HEK293 (cell line): ENCODE data around the gene TIGD1.

Experiments
- CTCF ChIA-PET: fragments of 350-600 bp; formaldehyde crosslinking; extraction: SDS; loops from one replicate; lab custom pipeline; 2021; ENCODE audit warnings: antibody characterized with exemption; lab: Yijun Ruan, JAX
- POLR2A ChIA-PET: fragments of 300-600 bp; formaldehyde crosslinking; extraction: SDS; loops from one replicate; lab custom pipeline; 2020; ENCODE audit warnings: antibody characterized with exemption, inconsistent platforms; lab: Yijun Ruan, JAX
- H3K27ac ChIP-seq: fragments of 200-500 bp; sonication (Bioruptor generic); 2 replicates; pipeline ENCODE4 v1.5.1; 2014; ENCODE audit warnings: low read depth, low read length, control low read depth, inconsistent platforms; ENCODE audit errors: extremely low read depth
- H3K36me3 ChIP-seq, 2 experiments: fragments of 200-500 bp in 1 of 2; sonication (Bioruptor generic) in 1 of 2; 1 replicate in 1 of 2; 2 replicates in 1 of 2; pipeline ENCODE4 v1.5.1; 2014 to 2017; ENCODE audit warnings: inconsistent platforms in 2 of 2, low read length in 2 of 2; ENCODE audit not compliant: control insufficient read depth in 2 of 2, insufficient read depth in 1 of 2
- H3K4me1 ChIP-seq: fragments of 200-500 bp; sonication (Bioruptor generic); 2 replicates; pipeline ENCODE4 v1.5.1; 2014; ENCODE audit warnings: mild to moderate bottlenecking, low read length, inconsistent platforms; ENCODE audit not compliant: control insufficient read depth, insufficient read depth
- H3K4me3 ChIP-seq: 2 replicates; pipeline ENCODE4 v1.5.1; 2011; ENCODE audit warnings: low read depth, mild to moderate bottlenecking, control low read depth, low read length, moderate library complexity
- H3K9me3 ChIP-seq: fragments of 200-500 bp; sonication (Bioruptor generic); 2 replicates; pipeline ENCODE4 v1.5.1; 2014; ENCODE audit warnings: low read depth, low read length, inconsistent platforms; ENCODE audit not compliant: control insufficient read depth, insufficient read depth
- BCL11A ChIP-seq: fragments of 450-650 bp; formaldehyde crosslinking; IDR thresholded peaks from 2 replicates; pipeline ENCODE4 v1.5.1; 2016; ENCODE audit warnings: low read depth, missing biosample characterization, missing genetic modification characterization
- ELK4 ChIP-seq: IDR thresholded peaks from 2 replicates; pipeline ENCODE4 v1.6.1; 2011; ENCODE audit warnings: mild to moderate bottlenecking, low read depth, low read length, borderline replicate concordance
- GLI4 ChIP-seq: fragments of 450-650 bp; formaldehyde crosslinking; IDR thresholded peaks from 2 replicates; pipeline ENCODE4 v1.5.1; 2016; ENCODE audit warnings: missing biosample characterization, missing genetic modification characterization
- HOXA7 ChIP-seq: sonication (generic); formaldehyde crosslinking; IDR thresholded peaks from 2 replicates; pipeline ENCODE4 v1.8.1; 2022; ENCODE audit warnings: missing genetic modification reagents, borderline replicate concordance
- INSM2 ChIP-seq: fragments of 450-650 bp; formaldehyde crosslinking; IDR thresholded peaks from 2 replicates; pipeline ENCODE4 v1.5.1; 2016; ENCODE audit warnings: missing biosample characterization, missing genetic modification characterization
- KLF1 ChIP-seq: fragments of 450-650 bp; formaldehyde crosslinking; IDR thresholded peaks from 2 replicates; pipeline ENCODE4 v1.5.1; 2016; ENCODE audit warnings: missing biosample characterization, missing genetic modification characterization
- PRDM6 ChIP-seq: fragments of 450-650 bp; formaldehyde crosslinking; IDR thresholded peaks from 2 replicates; pipeline ENCODE4 v1.5.1; 2017; ENCODE audit warnings: missing biosample characterization, missing genetic modification characterization
- SCRT1 ChIP-seq: fragments of 450-650 bp; formaldehyde crosslinking; IDR thresholded peaks from 2 replicates; pipeline ENCODE4 v1.5.1; 2016; ENCODE audit warnings: missing biosample characterization, missing genetic modification characterization, borderline replicate concordance
- SCRT2 ChIP-seq: fragments of 450-650 bp; formaldehyde crosslinking; IDR thresholded peaks from 2 replicates; pipeline ENCODE4 v1.5.1; 2016; ENCODE audit warnings: missing biosample characterization, missing genetic modification characterization
- SP3 ChIP-seq: fragments of 450-650 bp; formaldehyde crosslinking; IDR thresholded peaks from 2 replicates; pipeline ENCODE4 v1.5.1; 2016; ENCODE audit warnings: missing biosample characterization, missing genetic modification characterization
- ZBTB6 ChIP-seq: fragments of 450-650 bp; formaldehyde crosslinking; IDR thresholded peaks from 2 replicates; pipeline ENCODE4 v1.5.1; 2017; ENCODE audit warnings: missing biosample characterization, missing genetic modification characterization
- ZFHX2 ChIP-seq: fragments of 450-650 bp; formaldehyde crosslinking; conservative IDR thresholded peaks from 2 replicates; pipeline ENCODE4 v1.5.1; 2016; ENCODE audit warnings: missing biosample characterization, missing genetic modification characterization
- ZFP37 ChIP-seq: fragments of 450-650 bp; formaldehyde crosslinking; IDR thresholded peaks from 2 replicates; pipeline ENCODE4 v1.5.1; 2016; ENCODE audit warnings: missing biosample characterization, missing genetic modification characterization
- ZFP41 ChIP-seq: fragments of 450-650 bp; formaldehyde crosslinking; IDR thresholded peaks from 2 replicates; pipeline ENCODE4 v1.5.1; 2016; ENCODE audit warnings: missing biosample characterization, missing genetic modification characterization, borderline replicate concordance
- ZNF121 ChIP-seq: fragments of 450-650 bp; formaldehyde crosslinking; IDR thresholded peaks from 2 replicates; pipeline ENCODE4 v1.5.1; 2016; ENCODE audit warnings: missing biosample characterization, missing genetic modification characterization
- ZNF18 ChIP-seq: fragments of 450-650 bp; formaldehyde crosslinking; IDR thresholded peaks from 2 replicates; pipeline ENCODE4 v1.5.1; 2016; ENCODE audit warnings: missing biosample characterization, missing genetic modification characterization
- ZNF521 ChIP-seq: fragments of 450-650 bp; formaldehyde crosslinking; IDR thresholded peaks from 2 replicates; pipeline ENCODE4 v1.5.1; 2017; ENCODE audit warnings: missing biosample characterization, mild to moderate bottlenecking, missing genetic modification characterization
- ZNF529 ChIP-seq: fragments of 450-650 bp; formaldehyde crosslinking; IDR thresholded peaks from 2 replicates; pipeline ENCODE4 v1.5.1; 2017; ENCODE audit warnings: missing genetic modification characterization, missing biosample characterization; ENCODE audit not compliant: insufficient replicate concordance
- ZNF530 ChIP-seq: fragments of 450-650 bp; formaldehyde crosslinking; IDR thresholded peaks from 2 replicates; pipeline ENCODE4 v1.5.1; 2016; ENCODE audit warnings: low read depth, missing biosample characterization, missing genetic modification characterization
- ZNF585B ChIP-seq: fragments of 450-650 bp; formaldehyde crosslinking; IDR thresholded peaks from 2 replicates; pipeline ENCODE4 v1.5.1; 2016; ENCODE audit warnings: missing biosample characterization, missing genetic modification characterization
- ZNF626 ChIP-seq: fragments of 450-650 bp; sonication (Bioruptor Pico); formaldehyde crosslinking; IDR thresholded peaks from 2 replicates; pipeline ENCODE4 v1.5.1; 2018; ENCODE audit warnings: missing biosample characterization, missing genetic modification characterization, inconsistent platforms
- ZNF670 ChIP-seq: fragments of 450-650 bp; formaldehyde crosslinking; IDR thresholded peaks from 2 replicates; pipeline ENCODE4 v1.5.1; 2016; ENCODE audit warnings: missing biosample characterization, missing genetic modification characterization, low read depth
- ZNF701 ChIP-seq: fragments of 450-650 bp; formaldehyde crosslinking; IDR thresholded peaks from 2 replicates; pipeline ENCODE4 v1.5.1; 2016; ENCODE audit warnings: missing biosample characterization, missing genetic modification characterization
- ZXDB ChIP-seq: fragments of 450-650 bp; formaldehyde crosslinking; IDR thresholded peaks from 2 replicates; pipeline ENCODE4 v1.5.1; 2016; ENCODE audit warnings: missing biosample characterization, missing genetic modification characterization

TIGD1 gene

GRCh38 chr2:232598293-232598692 is 47.9 kb upstream of the TIGD1 start:
- H3K4me1 ChIP-seq, result no peaks in the 10 kb centered on the region
- no peaks in the 10 kb centered on the region for H3K36me3 ChIP-seq
- no peak for TF ChIP-seq ZFP37 (tag by site-specific recombination)
- no peak for TF ChIP-seq ZFP41
- TF ChIP-seq ZNF521 (tag by site-specific recombination), result no peak
- no peak for TF ChIP-seq BCL11A (tag by site-specific recombination)
- no peak for TF ChIP-seq ELK4
- TF ChIP-seq KLF1 (tag by site-specific recombination), result no peak
- no peak for TF ChIP-seq ZNF701 (tag by site-specific recombination)
- no peak for TF ChIP-seq SCRT2 (tag by site-specific recombination)
- TF ChIP-seq INSM2, result no peak
- TF ChIP-seq GLI4, result no peak
- TF ChIP-seq ZNF585B, result no peak
- no peak for TF ChIP-seq ZNF18
- TF ChIP-seq ZBTB6, result no peak
- TF ChIP-seq PRDM6 (tag by site-specific recombination), result no peak
- TF ChIP-seq ZNF530 (tag by site-specific recombination), result no peak
- no peak for TF ChIP-seq SCRT1 (tag by site-specific recombination)
- no peak for TF ChIP-seq ZNF670 (tag by site-specific recombination)
- TF ChIP-seq, all 188 proteins: peak for 0
- Histone ChIP-seq H3K4me3 (no peak overlapping the region), H3K27ac (no peak overlapping the region), H3K9me3 (no peaks in the 10 kb centered on the region)
- CTCF ChIA-PET, result interaction anchor here (0.7 kb wide), 1 partner anchor 55 kb away, joined by 3 read pairs; no protein-coding TSS in a partner anchor
- POLR2A ChIA-PET, result no interaction called here

- TF ChIP-seq SP3 (tag by site-specific recombination) (no peak), ZXDB (tag by site-specific recombination) (no peak), ZFHX2 (tag by site-specific recombination) (no peak), ZNF18 (no peak), ZNF529 (peak; percentile 97), ZNF121 (tag by site-specific recombination) (peak; percentile 57; the same call in 1 of the 2 replicates), HOXA7 (CRISPR knock-in tag) (no peak), ZNF626 (tag by site-specific recombination) (no peak)
- TF ChIP-seq, all 188 proteins: peak for 2
- POLR2A ChIA-PET, result no interaction called here
- no peak overlapping the region for H3K27ac ChIP-seq
- no peak overlapping the region for H3K4me3 ChIP-seq
- no peaks in the 10 kb centered on the region for H3K9me3 ChIP-seq
- CTCF ChIA-PET, result interaction anchor here (1.5 kb wide), 1 partner anchor 8 kb away, joined by 6 read pairs; no protein-coding TSS in a partner anchor
- no peaks in the 10 kb centered on the region for H3K36me3 ChIP-seq
- no peaks in the 10 kb centered on the region for H3K4me1 ChIP-seq
Observed at GRCh38 chr2:232597362-232598079, 47.2 kb upstream of the TIGD1 start.
